Spleen (tissue), 7 donors: ENCODE data around the gene SNAPC2.

Experiments
- CTCF ChIP-seq, 11 experiments: fragments of 200-600 bp in 7 of 11; fragments of 450-650 bp in 4 of 11; sonication (generic) in 4 of 11; IDR thresholded peaks in 8 of 11; conservative IDR thresholded peaks in 3 of 11; 1 replicate in 7 of 11; 2 replicates in 4 of 11; pipeline versions ENCODE4 v1.4.0 to v1.8.0; 2016 to 2021; ENCODE audit warnings: antibody characterized with exemption in 11 of 11, inconsistent platforms in 4 of 11, mild to moderate bottlenecking in 1 of 11
- POLR2A ChIP-seq, 3 donors: fragments of 450-650 bp; IDR thresholded peaks; one replicate each; pipeline ENCODE4 v1.5.1; 2017; ENCODE audit warnings: antibody characterized with exemption in 3 of 3, mild to moderate bottlenecking in 1 of 3
- POLR2AphosphoS5 ChIP-seq, 3 donors: sonication (generic); formaldehyde crosslinking; IDR thresholded peaks; one replicate each; pipeline ENCODE4 v1.5.1; 2017; ENCODE audit warnings: antibody characterized with exemption in 3 of 3
- donor health status: DM: no; HTN: no; CAD: no; lungs with moderate emphysema.
- donor health status: DM: no; HTN: no; CAD: no.
- donor health status: DM: no; HTN: no; CAD: no.

GRCh38 chr19:7962644-7963268 is 42.6 kb downstream of the SNAPC2 start:
- TF ChIP-seq CTCF (IDR thresholded peaks at IDR 0.05 in 8 of 11, conservative IDR thresholded peaks at IDR 0.05 in 3 of 11): no peak
- TF ChIP-seq POLR2AphosphoS5 (IDR thresholded peaks at IDR 0.05): peak in 1 of 3 donors; percentile 38
- no peak for TF ChIP-seq POLR2A (IDR thresholded peaks at IDR 0.05)
